B cell (primary cell): ENCODE data around the gene CASP2. TPM values are rescaled to one million over a fixed set of nuclear protein-coding genes. Genes with fewer than 3 reads are reported as not detected.

ENCODE experiments used
- ATAC-seq: fragments of 200-7000 bp; cut with Tn5 transposase; one replicate; pipeline ENCODE4 v1.10.0; 2021; ENCODE audit warnings: low read depth, mild to moderate bottlenecking, moderate number of reproducible peaks, moderate library complexity
- CTCF ChIA-PET: fragments of 350-600 bp; sonication (Branson Sonifier 250); formaldehyde crosslinking; loops from one replicate; lab custom pipeline; 2021; ENCODE audit warnings: antibody characterized with exemption, inconsistent platforms; lab: Charles Lee
- POLR2A ChIA-PET: fragments of 350-600 bp; sonication (Branson Sonifier 250); formaldehyde crosslinking; loops from one replicate; lab custom pipeline; 2021; ENCODE audit warnings: antibody characterized with exemption; lab: Charles Lee
- DNase-seq: peaks from one replicate; pipeline ENCODE4 v3.0.0; 2013
- H2AFZ ChIP-seq: 2 replicates; pipeline ENCODE4 v1.6.1; 2012; ENCODE audit warnings: mild to moderate bottlenecking, low read depth, low read length; ENCODE audit not compliant: insufficient read depth, poor library complexity, severe bottlenecking
- H3K27ac ChIP-seq, 2 donors: 1 replicate in 1 of 2; 2 replicates in 1 of 2; pipeline ENCODE4 v1.5.1; 2012 to 2013; ENCODE audit warnings: low read length in 2 of 2, mild to moderate bottlenecking in 2 of 2, moderate library complexity in 1 of 2
- H3K27me3 ChIP-seq, 4 experiments: fragments of 200-600 bp in 1 of 4; sonication (generic) in 1 of 4; replicated peaks in 1 of 4; 1 replicate in 2 of 4; 2 replicates in 2 of 4; pipeline versions ENCODE4 v1.6.1 to v1.7.0; 2013 to 2016; ENCODE audit warnings: low read length in 3 of 4, mild to moderate bottlenecking in 2 of 4, mixed read lengths in 1 of 4, moderate library complexity in 1 of 4; ENCODE audit not compliant: insufficient read depth in 4 of 4, control insufficient read depth in 3 of 4; ENCODE audit errors: control extremely low read depth in 1 of 4
- H3K36me3 ChIP-seq, 2 experiments: replicated peaks in 1 of 2; 1 replicate in 1 of 2; 2 replicates in 1 of 2; pipeline versions ENCODE4 v1.6.1 to v1.7.1; 2013; ENCODE audit warnings: low read length in 1 of 2; ENCODE audit not compliant: insufficient read depth in 2 of 2, control insufficient read depth in 1 of 2; ENCODE audit errors: control extremely low read depth in 1 of 2, extremely low read depth in 1 of 2
- H3K4me1 ChIP-seq, 2 donors: fragments of 200-600 bp in 1 of 2; sonication (generic) in 1 of 2; 1 replicate in 1 of 2; 2 replicates in 1 of 2; pipeline versions ENCODE4 v1.5.1 to v1.6.1; 2013 to 2017; ENCODE audit warnings: low read length in 2 of 2; ENCODE audit not compliant: control insufficient read depth in 2 of 2, insufficient read depth in 2 of 2
- H3K4me2 ChIP-seq: replicated peaks from 2 replicates; pipeline ENCODE3; 2012; ENCODE audit warnings: mild to moderate bottlenecking, low read depth, low read length; ENCODE audit not compliant: poor library complexity, severe bottlenecking
- H3K4me3 ChIP-seq, 5 experiments: fragments of 200-600 bp in 1 of 5; sonication (generic) in 1 of 5; 1 replicate in 3 of 5; 2 replicates in 2 of 5; pipeline versions ENCODE4 v1.5.1 to v1.7.0; 2011 to 2016; ENCODE audit warnings: low read length in 4 of 5, mild to moderate bottlenecking in 4 of 5, low read depth in 2 of 5, control low read depth in 1 of 5, moderate library complexity in 1 of 5; ENCODE audit not compliant: insufficient read depth in 1 of 5; ENCODE audit errors: control extremely low read depth in 1 of 5, extremely low read depth in 1 of 5
- H3K79me2 ChIP-seq: fragments of 200-600 bp; sonication (generic); one replicate; pipeline ENCODE4 v1.6.0; 2016; ENCODE audit warnings: low read length; ENCODE audit not compliant: control insufficient read depth, insufficient read depth
- H3K9ac ChIP-seq: fragments of 200-600 bp; sonication (generic); 2 replicates; pipeline ENCODE4 v1.6.1; 2017; ENCODE audit warnings: mild to moderate bottlenecking, low read length, moderate library complexity
- H3K9me3 ChIP-seq, 3 donors: one replicate each; pipeline versions ENCODE4 v1.6.1 to v1.7.1; 2013; ENCODE audit warnings: low read length in 2 of 3; ENCODE audit not compliant: control insufficient read depth in 2 of 3, insufficient read depth in 1 of 3; ENCODE audit errors: control extremely low read depth in 1 of 3
- H4K20me1 ChIP-seq: 2 replicates; pipeline ENCODE4 v1.6.0; 2012; ENCODE audit warnings: mild to moderate bottlenecking, low read length; ENCODE audit not compliant: insufficient read depth, control insufficient read depth, poor library complexity, severe bottlenecking
- H3K27ac Mint-ChIP-seq: one replicate; pipeline ENCODE4 v1.8.0; 2021; ENCODE audit warnings: mixed read lengths
- H3K27me3 Mint-ChIP-seq: one replicate; pipeline ENCODE4 v1.8.0; 2021; ENCODE audit warnings: mixed read lengths
- H3K4me1 Mint-ChIP-seq: one replicate; pipeline ENCODE4 v1.8.0; 2021; ENCODE audit warnings: mixed read lengths
- H3K4me3 Mint-ChIP-seq: one replicate; pipeline ENCODE4 v1.8.0; 2021; ENCODE audit warnings: mixed read lengths
- H3K9me3 Mint-ChIP-seq: one replicate; pipeline ENCODE4 v1.8.0; 2022; ENCODE audit warnings: mixed read lengths; ENCODE audit not compliant: insufficient read depth
- EZH2 ChIP-seq: IDR thresholded peaks from 2 replicates; pipeline ENCODE4 v1.6.1; 2012; ENCODE audit warnings: borderline replicate concordance, low read depth, mild to moderate bottlenecking, moderate library complexity, low read length; ENCODE audit not compliant: insufficient read depth, poor library complexity, severe bottlenecking
- WGBS: methylation state at CpG from one replicate; pipeline ENCODE4 v1.1.5; 2013; ENCODE audit warnings: missing lambda C conversion rate; ENCODE audit not compliant: insufficient coverage; 5-methylcytosine and 5-hydroxymethylcytosine counted together
- intact Hi-C: fragments of 100-400 bp; cut with micrococcal nuclease; formaldehyde crosslinking; loops from one replicate; pipeline ENCODE4 v1.10.0; 2022
- polyA plus RNA-seq: library from polyadenylated mRNA; depleted of rRNA; stranded (reverse); fragments of >200 nt; gene quantifications from 2 replicates; pipeline ENCODE4 v1.2.3, GENCODE V29; 2012
- total RNA-seq, 2 donors: library from RNA; stranded (reverse); fragments of 120-200 nt in 1 of 2; gene quantifications; 1 replicate in 1 of 2; 2 replicates in 1 of 2; pipeline versions ENCODE4 v1.2.3 to v1.2.4, GENCODE V29; 2013 to 2022
- TF ChIP-seq, protein P1 (sequence below): fragments of 200-600 bp; IDR thresholded peaks from one replicate; pipeline ENCODE4 v1.8.0; 2022; ENCODE audit warnings: antibody characterized with exemption, mild to moderate bottlenecking

The CASP2 gene
- total and polyA plus RNA-seq, 2 donors (not counting 1 experiment from before 2014, with no cell fraction given), result 29.2 to 66.5 TPM

DNA sequence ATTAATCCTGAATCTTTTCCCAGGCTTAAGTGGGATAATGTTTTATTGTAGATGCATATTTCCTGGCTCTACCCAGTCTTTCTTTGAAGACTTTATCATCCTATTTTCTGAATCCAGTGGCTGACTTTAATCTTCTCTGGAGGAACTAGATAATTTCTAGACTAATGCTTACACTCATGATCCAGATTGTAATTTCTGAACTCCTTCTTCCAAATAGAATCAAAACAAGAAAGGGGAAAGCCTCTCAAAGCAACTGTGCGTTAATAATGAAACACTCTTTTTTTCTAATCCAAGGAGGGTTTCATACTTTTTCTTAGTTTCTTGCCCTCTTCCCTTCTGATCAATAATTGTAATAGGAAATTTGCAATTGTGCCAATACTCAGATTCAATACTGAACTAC lies 16.9 kb upstream of the CASP2 start:
- WGBS, result no CpG with 5 or more reads among the region's 1 CpG

DNA sequence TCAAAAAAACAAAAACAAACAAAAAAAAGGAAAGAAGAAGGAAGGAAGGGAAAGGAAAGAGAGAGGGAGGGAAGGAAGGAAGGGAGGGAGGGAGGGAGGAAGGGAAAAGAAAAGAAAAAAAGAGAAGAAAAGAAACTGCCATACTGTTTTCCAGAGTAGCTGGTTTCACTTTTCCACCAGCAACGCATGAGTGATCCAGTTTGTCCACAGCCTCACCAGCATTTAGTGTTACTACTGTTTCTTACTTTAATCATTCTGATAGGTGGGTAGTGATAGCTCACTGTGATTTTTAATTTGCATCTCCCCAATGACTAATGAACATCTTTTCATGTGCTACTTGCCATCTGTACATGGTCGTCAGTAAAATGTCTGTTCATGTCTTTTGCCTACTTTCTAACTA lies 15.3 kb upstream of the CASP2 start:
- WGBS, result no CpG with 5 or more reads among the region's 2 CpGs
- Histone ChIP-seq H3K4me1 (peaks cover 4 to 8% of the 10 kb centered on the region in 2 donors), H3K36me3 (peaks cover 4 to 21% of the 10 kb centered on the region in 2 experiments), H3K27me3 (no peaks in the 10 kb centered on the region), H3K9ac (no peak overlapping the region), H3K4me2 (no peak overlapping the region), H3K79me2 (no peaks in the 10 kb centered on the region), H3K9me3 (no peaks in the 10 kb centered on the region), H3K27ac (no peak overlapping the region), H3K4me3 (no peak overlapping the region), H2AFZ (no peak overlapping the region), H4K20me1 (no peaks in the 10 kb centered on the region)
- Mint-ChIP-seq H3K27ac (no peak overlapping the region), H3K4me3 (no peak overlapping the region), H3K27me3 (no peaks in the 10 kb centered on the region), H3K4me1 (peaks cover 8% of the 10 kb centered on the region), H3K9me3 (no peaks in the 10 kb centered on the region)
- ATAC-seq, result no peak
- intact Hi-C loops, result no loop called here
- TF ChIP-seq EZH2, result no peak
- TF ChIP-seq, protein P1, sequence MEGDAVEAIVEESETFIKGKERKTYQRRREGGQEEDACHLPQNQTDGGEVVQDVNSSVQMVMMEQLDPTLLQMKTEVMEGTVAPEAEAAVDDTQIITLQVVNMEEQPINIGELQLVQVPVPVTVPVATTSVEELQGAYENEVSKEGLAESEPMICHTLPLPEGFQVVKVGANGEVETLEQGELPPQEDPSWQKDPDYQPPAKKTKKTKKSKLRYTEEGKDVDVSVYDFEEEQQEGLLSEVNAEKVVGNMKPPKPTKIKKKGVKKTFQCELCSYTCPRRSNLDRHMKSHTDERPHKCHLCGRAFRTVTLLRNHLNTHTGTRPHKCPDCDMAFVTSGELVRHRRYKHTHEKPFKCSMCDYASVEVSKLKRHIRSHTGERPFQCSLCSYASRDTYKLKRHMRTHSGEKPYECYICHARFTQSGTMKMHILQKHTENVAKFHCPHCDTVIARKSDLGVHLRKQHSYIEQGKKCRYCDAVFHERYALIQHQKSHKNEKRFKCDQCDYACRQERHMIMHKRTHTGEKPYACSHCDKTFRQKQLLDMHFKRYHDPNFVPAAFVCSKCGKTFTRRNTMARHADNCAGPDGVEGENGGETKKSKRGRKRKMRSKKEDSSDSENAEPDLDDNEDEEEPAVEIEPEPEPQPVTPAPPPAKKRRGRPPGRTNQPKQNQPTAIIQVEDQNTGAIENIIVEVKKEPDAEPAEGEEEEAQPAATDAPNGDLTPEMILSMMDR, result no peak
- ChIA-PET POLR2A (interaction anchor here (0.7 kb wide), 1 partner anchor 15 kb away, joined by 4 read pairs; no protein-coding TSS in a partner anchor), CTCF (interaction anchor here (0.7 kb wide), 1 partner anchor 855 kb away, joined by 3 read pairs; no protein-coding TSS in a partner anchor)
- DNase-seq, result no peak

More for the DNA sequence above, 16.9 kb upstream of the CASP2 start:
- no peak overlapping the region for H3K9ac ChIP-seq
- peaks cover 4 to 8% of the 10 kb centered on the region in 2 donors for H3K4me1 ChIP-seq
- H2AFZ ChIP-seq, result no peak overlapping the region
- DNase-seq, result no peak
- POLR2A ChIA-PET, result no interaction called here
- no peak overlapping the region for H3K27ac ChIP-seq
- Mint-ChIP-seq H3K27me3 (no peaks in the 10 kb centered on the region), H3K27ac (no peak overlapping the region), H3K4me1 (peaks cover 8% of the 10 kb centered on the region), H3K4me3 (no peak overlapping the region), H3K9me3 (no peaks in the 10 kb centered on the region)
- H3K79me2 ChIP-seq, result no peaks in the 10 kb centered on the region
- no peak overlapping the region for H3K4me3 ChIP-seq
- TF ChIP-seq EZH2, result no peak
- TF ChIP-seq, protein P1, result no peak
- H4K20me1 ChIP-seq, result no peaks in the 10 kb centered on the region
- peaks cover 8 to 31% of the 10 kb centered on the region in 2 experiments for H3K36me3 ChIP-seq
- no peak overlapping the region for H3K4me2 ChIP-seq
- ATAC-seq, result no peak
- intact Hi-C loops, result no loop called here
- CTCF ChIA-PET, result interaction anchor here (0.7 to 0.9 kb wide), 2 partner anchors 21 to 397 kb away, joined by 3 to 7 read pairs; no protein-coding TSS in a partner anchor
- H3K9me3 ChIP-seq, result no peaks in the 10 kb centered on the region
- H3K27me3 ChIP-seq, result no peaks in the 10 kb centered on the region
